ENCODE results near the gene SLC39A11. TPM values are rescaled to one million over a fixed set of nuclear protein-coding genes. Genes with fewer than 3 reads are reported as not detected.

The SLC39A11 gene
- total RNA-seq, 4 donors from 2014 or later: 23.0 to 30.9 (median 27.6) TPM

DNA sequence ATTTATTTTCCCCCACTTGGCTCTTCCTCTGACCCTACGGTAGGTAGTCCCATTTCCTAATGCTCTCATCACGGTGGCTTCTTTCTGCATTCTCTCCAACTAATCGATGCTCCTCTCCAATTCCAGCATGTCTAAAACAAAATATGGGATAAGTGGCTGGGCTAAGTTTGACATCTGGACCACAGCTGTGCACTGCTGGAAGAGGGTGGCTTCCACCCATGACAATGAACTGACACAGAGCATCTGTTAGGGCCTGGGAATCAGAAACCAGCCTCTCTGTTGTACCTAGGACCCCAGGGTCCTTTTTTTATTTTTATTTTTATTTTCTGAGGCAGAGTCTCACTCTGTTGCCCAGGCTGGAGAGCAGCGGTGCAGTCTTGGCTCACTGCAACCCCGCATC, 29.0 kb upstream of the SLC39A11 start:
- no peaks in the 10 kb centered on the region for H3K4me1 ChIP-seq
- no peak overlapping the region for H3K27ac ChIP-seq
- 79 to 89% methylated on average over 3 to 5 of the region's 5 CpGs for WGBS, 2 donors
- no peaks in the 10 kb centered on the region for H3K9me3 ChIP-seq
- H3K4me3 ChIP-seq: no peak overlapping the region
- TF ChIP-seq POLR2A (IDR thresholded peaks at IDR 0.05): no peak
- TF ChIP-seq, protein P1, sequence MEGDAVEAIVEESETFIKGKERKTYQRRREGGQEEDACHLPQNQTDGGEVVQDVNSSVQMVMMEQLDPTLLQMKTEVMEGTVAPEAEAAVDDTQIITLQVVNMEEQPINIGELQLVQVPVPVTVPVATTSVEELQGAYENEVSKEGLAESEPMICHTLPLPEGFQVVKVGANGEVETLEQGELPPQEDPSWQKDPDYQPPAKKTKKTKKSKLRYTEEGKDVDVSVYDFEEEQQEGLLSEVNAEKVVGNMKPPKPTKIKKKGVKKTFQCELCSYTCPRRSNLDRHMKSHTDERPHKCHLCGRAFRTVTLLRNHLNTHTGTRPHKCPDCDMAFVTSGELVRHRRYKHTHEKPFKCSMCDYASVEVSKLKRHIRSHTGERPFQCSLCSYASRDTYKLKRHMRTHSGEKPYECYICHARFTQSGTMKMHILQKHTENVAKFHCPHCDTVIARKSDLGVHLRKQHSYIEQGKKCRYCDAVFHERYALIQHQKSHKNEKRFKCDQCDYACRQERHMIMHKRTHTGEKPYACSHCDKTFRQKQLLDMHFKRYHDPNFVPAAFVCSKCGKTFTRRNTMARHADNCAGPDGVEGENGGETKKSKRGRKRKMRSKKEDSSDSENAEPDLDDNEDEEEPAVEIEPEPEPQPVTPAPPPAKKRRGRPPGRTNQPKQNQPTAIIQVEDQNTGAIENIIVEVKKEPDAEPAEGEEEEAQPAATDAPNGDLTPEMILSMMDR (IDR thresholded peaks at IDR 0.05): no peak
- no peak for DNase-seq
- no peaks in the 10 kb centered on the region for H3K36me3 ChIP-seq
- peaks cover 0 to 5% (median 0%) of the 10 kb centered on the region in 4 donors for H3K27me3 ChIP-seq
- intact Hi-C loops (cut with DNase I): no loop called here

DNA sequence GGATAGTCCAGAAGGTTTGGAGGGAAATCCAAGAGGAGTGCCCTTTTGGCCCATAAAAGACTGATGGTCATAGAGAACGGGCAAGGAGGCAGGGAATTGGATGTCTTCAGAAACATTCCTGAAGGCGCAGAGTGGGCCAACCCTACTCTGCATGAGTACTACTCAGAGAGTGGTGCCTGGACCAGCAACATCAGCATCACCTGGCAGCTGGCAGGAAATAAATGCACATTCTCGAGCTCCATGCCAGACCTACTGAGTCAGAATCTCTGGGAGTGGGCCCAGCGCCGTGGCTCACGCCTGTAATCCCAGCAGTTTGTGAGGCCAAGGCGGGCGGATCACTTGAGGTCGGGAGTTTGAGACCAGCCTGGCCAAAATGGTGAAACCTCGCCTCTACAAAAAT, 27.1 kb upstream of the SLC39A11 start:
- TF ChIP-seq, protein P1 (IDR thresholded peaks at IDR 0.05): no peak
- TF ChIP-seq POLR2A (IDR thresholded peaks at IDR 0.05): no peak
- no peaks in the 10 kb centered on the region for H3K4me1 ChIP-seq
- H3K4me3 ChIP-seq: no peak overlapping the region
- intact Hi-C loops (cut with DNase I): no loop called here
- no peak overlapping the region for H3K27ac ChIP-seq
- H3K27me3 ChIP-seq: peaks cover 0 to 11% (median 0%) of the 10 kb centered on the region in 4 donors
- H3K36me3 ChIP-seq: no peaks in the 10 kb centered on the region
- H3K9me3 ChIP-seq: no peaks in the 10 kb centered on the region
- no peak for DNase-seq
- 47 to 77% methylated on average over 9 of the region's 10 CpGs for WGBS, 2 donors

DNA sequence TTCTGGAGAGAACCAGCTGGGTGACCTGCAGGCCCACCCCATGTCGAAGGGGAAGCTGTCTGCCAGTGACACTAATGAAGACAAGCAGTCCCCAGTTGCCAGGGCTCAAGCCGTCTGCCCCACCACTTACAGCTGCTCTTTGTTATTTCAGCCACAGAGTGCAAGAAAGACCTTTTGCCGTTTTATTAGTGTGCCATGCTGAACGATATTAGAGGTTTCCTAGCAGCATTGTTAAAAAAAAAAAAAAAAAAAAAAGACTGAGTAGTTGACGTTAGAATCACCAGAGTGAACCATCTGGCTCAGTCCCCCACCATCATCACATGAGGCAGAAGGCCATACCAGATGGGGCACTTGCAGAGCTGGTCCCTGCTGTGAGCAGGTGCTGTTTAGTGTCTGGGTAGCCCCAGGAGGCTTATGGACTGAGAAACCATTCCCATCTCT, 26.5 kb upstream of the SLC39A11 start:
- no peak overlapping the region for H3K27ac ChIP-seq
- H3K36me3 ChIP-seq: no peaks in the 10 kb centered on the region
- DNase-seq: no peak
- no peak for TF ChIP-seq POLR2A (IDR thresholded peaks at IDR 0.05)
- TF ChIP-seq, protein P1 (IDR thresholded peaks at IDR 0.05): no peak
- no peaks in the 10 kb centered on the region for H3K4me1 ChIP-seq
- H3K27me3 ChIP-seq: peaks cover 0 to 11% (median 0%) of the 10 kb centered on the region in 4 donors
- 61 to 71% methylated on average over 3 to 5 of the region's 5 CpGs for WGBS, 2 donors
- H3K4me3 ChIP-seq: no peak overlapping the region
- H3K9me3 ChIP-seq: no peaks in the 10 kb centered on the region
- intact Hi-C loops (cut with DNase I): no loop called here

DNA sequence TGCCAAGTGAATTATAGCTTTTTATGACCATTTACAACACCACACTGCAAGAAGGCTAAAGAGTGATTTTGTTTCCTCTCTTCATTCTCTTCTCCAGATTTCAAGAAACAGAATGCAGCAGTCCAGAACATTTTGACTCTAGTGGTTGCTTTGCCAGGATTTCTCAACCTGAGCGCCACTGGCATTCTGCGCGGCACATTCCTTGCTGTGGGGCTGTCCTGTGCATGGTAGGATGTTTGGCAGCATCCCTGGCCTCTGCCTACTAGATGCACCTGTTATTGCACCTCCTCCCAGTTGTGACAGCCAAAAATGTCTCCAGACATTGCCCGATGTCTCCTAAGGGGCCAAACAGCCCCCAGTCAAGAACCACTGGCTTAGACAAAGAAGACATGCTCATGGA, 25.7 kb upstream of the SLC39A11 start:
- DNase-seq: no peak
- Histone ChIP-seq H3K27me3 (peaks cover 0 to 11% (median 0%) of the 10 kb centered on the region in 4 donors), H3K4me1 (no peaks in the 10 kb centered on the region), H3K9me3 (no peaks in the 10 kb centered on the region), H3K36me3 (no peaks in the 10 kb centered on the region), H3K4me3 (no peak overlapping the region), H3K27ac (no peak overlapping the region)
- no peak for TF ChIP-seq POLR2A (IDR thresholded peaks at IDR 0.05)
- TF ChIP-seq, protein P1 (IDR thresholded peaks at IDR 0.05): no peak
- intact Hi-C loops (cut with DNase I): no loop called here
- 71 to 75% methylated on average over 4 of the region's 4 CpGs for WGBS, 2 donors

DNA sequence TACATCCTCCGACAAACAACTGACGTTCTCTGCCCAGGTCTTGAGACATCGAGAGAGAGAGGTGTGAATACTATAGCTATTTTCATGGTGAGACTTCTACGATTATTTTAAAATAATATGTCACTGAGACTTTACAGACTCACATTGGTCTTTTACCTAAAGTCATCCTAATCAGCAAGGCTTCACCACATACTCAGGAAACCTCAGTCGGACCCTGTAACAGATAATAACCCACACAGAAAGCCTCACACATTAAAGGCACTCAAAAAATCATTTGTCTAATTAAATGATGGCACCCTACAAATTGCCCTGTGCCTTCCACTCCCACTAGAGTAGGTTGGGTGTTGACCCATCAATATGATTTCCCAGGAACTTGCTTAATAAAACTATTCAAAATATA, 19.8 kb upstream of the SLC39A11 start:
- H3K27me3 ChIP-seq: peaks cover 0 to 10% (median 0%) of the 10 kb centered on the region in 4 donors
- no peak for TF ChIP-seq POLR2A (IDR thresholded peaks at IDR 0.05)
- TF ChIP-seq, protein P1 (IDR thresholded peaks at IDR 0.05): no peak
- H3K27ac ChIP-seq: no peak overlapping the region
- no peaks in the 10 kb centered on the region for H3K36me3 ChIP-seq
- H3K9me3 ChIP-seq: no peaks in the 10 kb centered on the region
- DNase-seq: no peak
- 88 to 90% methylated on average over 5 of the region's 5 CpGs for WGBS, 2 donors
- intact Hi-C loops (cut with DNase I): no loop called here
- no peaks in the 10 kb centered on the region for H3K4me1 ChIP-seq
- no peak overlapping the region for H3K4me3 ChIP-seq

All from esophagus squamous epithelium (tissue), 5 donors.